Erythroblast (primary cell): ENCODE measurements around the gene LSAMP.

Experiments used
- GATA1 ChIP-seq: IDR thresholded peaks from 2 replicates; pipeline ENCODE4 v1.6.1; 2011; ENCODE audit warnings: low read depth, mild to moderate bottlenecking, control low read depth, low read length, moderate library complexity
- POLR2A ChIP-seq: IDR thresholded peaks from 2 replicates; pipeline ENCODE4 v1.6.1; 2011; ENCODE audit warnings: mild to moderate bottlenecking, low read length

DNA sequence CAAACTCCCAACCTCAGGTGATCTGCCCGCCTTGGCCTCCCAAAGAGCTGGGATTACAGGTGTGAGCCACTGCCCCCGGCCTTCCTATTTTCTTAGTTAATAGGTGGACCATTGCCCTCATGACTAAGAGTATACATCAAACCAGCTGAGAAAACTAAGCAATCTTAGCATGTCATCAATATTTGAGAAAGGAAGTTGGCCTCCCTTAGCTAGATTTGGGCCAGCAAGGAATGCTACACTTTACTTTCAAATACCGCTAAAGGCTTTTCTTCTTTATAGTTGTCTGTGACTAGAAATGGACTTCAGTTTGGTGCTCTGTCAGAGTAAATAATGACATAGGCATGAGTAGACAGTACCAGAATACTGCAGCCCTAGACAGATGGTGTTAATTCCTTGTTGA, 622.7 kb downstream of the LSAMP start:
- no peak for TF ChIP-seq POLR2A
- TF ChIP-seq GATA1: no peak
